Measurements from ENCODE around the gene SEM1.
"Not testable (repeated sequence)": the region's sequence is repeated elsewhere in the genome, so short reads cannot be mapped to it uniquely, and the experiment has no call there.

The SEM1 gene

GRCh38 chr7:96700516-96700915 lies 9.1 kb downstream of the SEM1 start:
- DNase-seq = no peak

GRCh38 chr7:96699219-96699871 lies 10.3 kb downstream of the SEM1 start:
- DNase-seq = peak; percentile 12

- DNase-seq = not testable (repeated sequence)
These were observed 11.2 kb downstream of the SEM1 start for GRCh38 chr7:96698449-96698848.

GRCh38 chr7:96697822-96698221 lies 11.8 kb downstream of the SEM1 start:
- DNase-seq = no peak

GRCh38 chr7:96695581-96695980 lies 14.1 kb downstream of the SEM1 start:
- DNase-seq = no peak

- DNase-seq = no peak
These were observed 15.6 kb downstream of the SEM1 start for GRCh38 chr7:96694082-96694481.

GRCh38 chr7:96691702-96692101 lies 17.9 kb downstream of the SEM1 start:
- DNase-seq = no peak

- DNase-seq = no peak
These were observed 20.2 kb downstream of the SEM1 start for GRCh38 chr7:96689414-96689813.

GRCh38 chr7:96686305-96686704 lies 23.3 kb downstream of the SEM1 start:
- DNase-seq = no peak

- DNase-seq = no peak
These were observed 23.9 kb downstream of the SEM1 start for GRCh38 chr7:96685755-96686154.

GRCh38 chr7:96685353-96685752 lies 24.3 kb downstream of the SEM1 start:
- DNase-seq = no peak

GRCh38 chr7:96679886-96680285 lies 29.8 kb downstream of the SEM1 start:
- peak; percentile 19 for DNase-seq

- peak; percentile 73 for DNase-seq
These were observed 32.7 kb downstream of the SEM1 start for GRCh38 chr7:96676919-96677318.

GRCh38 chr7:96675548-96675947 lies 34.1 kb downstream of the SEM1 start:
- DNase-seq = peak; percentile 95

- DNase-seq = no peak
These were observed 35.1 kb downstream of the SEM1 start for GRCh38 chr7:96674565-96674964.

GRCh38 chr7:96671854-96672253 lies 37.8 kb downstream of the SEM1 start:
- no peak for DNase-seq

- peak; percentile 93 for DNase-seq
These were observed 39.0 kb downstream of the SEM1 start for GRCh38 chr7:96670338-96671289.

- peak; percentile 56 for DNase-seq
These were observed 39.8 kb downstream of the SEM1 start for GRCh38 chr7:96669812-96670211.

- DNase-seq = no peak
These were observed 42.6 kb downstream of the SEM1 start for GRCh38 chr7:96667026-96667425.

- DNase-seq = no peak
These were observed 44.0 kb downstream of the SEM1 start for GRCh38 chr7:96665689-96666088.

- peak; percentile 78 for DNase-seq
These were observed 44.9 kb downstream of the SEM1 start for GRCh38 chr7:96664793-96665192.

- no peak for DNase-seq
These were observed 45.7 kb downstream of the SEM1 start for GRCh38 chr7:96663871-96664445.

- peak; percentile 36 for DNase-seq
These were observed 46.2 kb downstream of the SEM1 start for GRCh38 chr7:96663457-96663856.

GRCh38 chr7:96662151-96662550 lies 47.5 kb downstream of the SEM1 start:
- DNase-seq = not testable (repeated sequence)

Measured in NCI-H82 (cell line).